Peyer's patch (tissue), 4 donors: ENCODE measurements around the gene LMO7. TPM values are rescaled to one million over a fixed set of nuclear protein-coding genes. Genes with fewer than 3 reads are reported as not detected.

Source experiments
- DNase-seq, 3 donors: peaks; one replicate each; pipeline ENCODE4 v3.0.0-alpha.2; 2017 to 2019
- H3K27ac ChIP-seq, 4 donors: fragments of 200-600 bp; sonication (generic); one replicate each; pipeline ENCODE4 v1.5.1; 2016 to 2019
- H3K27me3 ChIP-seq, 2 donors: fragments of 200-600 bp; sonication (generic); one replicate each; pipeline ENCODE4 v1.5.1; 2019
- H3K36me3 ChIP-seq, 3 donors: fragments of 200-600 bp; sonication (generic); one replicate each; pipeline ENCODE4 v1.5.1; 2016 to 2019
- H3K4me1 ChIP-seq, 4 donors: fragments of 200-600 bp; sonication (generic); one replicate each; pipeline ENCODE4 v1.5.1; 2016 to 2019
- H3K4me3 ChIP-seq, 4 donors: fragments of 200-600 bp; sonication (generic); 1 replicate in 3 of 4; 2 replicates in 1 of 4; pipeline ENCODE4 v1.5.1; 2016 to 2019; ENCODE audit warnings: mild to moderate bottlenecking in 1 of 4
- H3K9me3 ChIP-seq, 4 donors: fragments of 200-600 bp; sonication (generic); one replicate each; pipeline ENCODE4 v1.5.1; 2016 to 2019; ENCODE audit warnings: mild to moderate bottlenecking in 1 of 4
- CTCF ChIP-seq, 6 experiments: fragments of 450-650 bp in 4 of 6; fragments of 200-600 bp in 2 of 6; sonication (generic) in 1 of 6; IDR thresholded peaks; one replicate each; pipeline ENCODE4 v1.5.1; 2017 to 2019; ENCODE audit warnings: antibody characterized with exemption in 6 of 6, mild to moderate bottlenecking in 3 of 6, moderate library complexity in 1 of 6
- POLR2A ChIP-seq, 2 donors: fragments of 450-650 bp; IDR thresholded peaks; one replicate each; pipeline ENCODE4 v1.5.1; 2017; ENCODE audit warnings: antibody characterized with exemption in 2 of 2, mild to moderate bottlenecking in 2 of 2, moderate library complexity in 2 of 2
- total RNA-seq, 4 donors: library from RNA; depleted of rRNA; stranded (reverse); fragments of >200 nt; gene quantifications; one replicate each; pipeline ENCODE4 v1.1.0, GENCODE V29; 2016

The LMO7 gene
- total RNA-seq, 4 donors from 2014 or later: 74.3 to 365 (median 327) TPM

DNA sequence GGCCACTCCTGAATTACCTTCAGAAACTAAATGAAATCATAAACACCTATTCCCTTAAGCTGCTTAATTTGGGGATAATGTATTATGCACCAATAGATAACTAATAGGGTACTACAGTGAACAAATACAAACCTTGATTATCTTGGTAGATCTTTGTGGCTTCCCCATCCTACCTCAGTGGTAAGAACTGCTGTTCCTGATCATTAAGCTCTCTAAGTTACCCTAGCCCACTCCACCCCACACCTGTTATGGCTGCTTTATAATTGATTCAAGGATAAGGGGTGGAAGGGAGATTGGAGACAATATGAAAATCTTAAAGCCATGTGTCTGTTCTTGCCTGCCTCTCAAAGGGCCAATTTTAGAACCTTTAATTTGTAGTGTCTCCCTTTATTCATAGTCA is 121.2 kb downstream of the LMO7 start:
- no peak overlapping the region for H3K4me3 ChIP-seq
- no peaks in the 10 kb centered on the region for H3K36me3 ChIP-seq
- TF ChIP-seq CTCF (IDR thresholded peaks at IDR 0.05): no peak
- no peak for TF ChIP-seq POLR2A (IDR thresholded peaks at IDR 0.05)
- peaks cover 0 to 6% (median 2%) of the 10 kb centered on the region in 4 donors for H3K4me1 ChIP-seq
- DNase-seq: no peak
- no peak overlapping the region for H3K27ac ChIP-seq
- no peaks in the 10 kb centered on the region for H3K9me3 ChIP-seq
- no peaks in the 10 kb centered on the region for H3K27me3 ChIP-seq

DNA sequence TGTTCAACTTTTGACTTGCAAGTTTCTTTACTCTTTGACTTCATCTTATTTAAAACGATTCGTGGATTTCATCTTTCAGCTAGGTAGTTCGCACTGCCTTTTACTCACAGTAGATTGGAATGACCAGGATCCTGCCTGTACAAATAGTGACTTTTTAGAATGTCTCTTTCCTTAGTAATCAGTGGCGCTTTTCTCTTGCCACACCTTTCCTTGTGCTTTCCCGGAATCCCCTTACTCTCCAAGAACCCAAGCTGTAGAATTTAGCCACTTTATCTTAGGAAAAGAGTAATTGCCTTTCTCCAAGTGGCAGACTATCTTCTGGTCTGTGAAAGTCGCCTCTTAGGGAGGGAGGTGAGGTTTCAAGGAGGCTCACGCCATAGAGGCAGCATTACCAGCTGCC is 123.4 kb downstream of the LMO7 start:
- Histone ChIP-seq H3K27me3 (no peaks in the 10 kb centered on the region), H3K4me1 (peaks cover 0 to 6% (median 2%) of the 10 kb centered on the region in 4 donors), H3K27ac (peak overlapping the region in 3 of 4 donors; percentile 68 to 87 (median 84)), H3K9me3 (no peaks in the 10 kb centered on the region), H3K36me3 (no peaks in the 10 kb centered on the region), H3K4me3 (no peak overlapping the region)
- TF ChIP-seq POLR2A (IDR thresholded peaks at IDR 0.05) (no peak), CTCF (IDR thresholded peaks at IDR 0.05) (no peak)
- no peak for DNase-seq

DNA sequence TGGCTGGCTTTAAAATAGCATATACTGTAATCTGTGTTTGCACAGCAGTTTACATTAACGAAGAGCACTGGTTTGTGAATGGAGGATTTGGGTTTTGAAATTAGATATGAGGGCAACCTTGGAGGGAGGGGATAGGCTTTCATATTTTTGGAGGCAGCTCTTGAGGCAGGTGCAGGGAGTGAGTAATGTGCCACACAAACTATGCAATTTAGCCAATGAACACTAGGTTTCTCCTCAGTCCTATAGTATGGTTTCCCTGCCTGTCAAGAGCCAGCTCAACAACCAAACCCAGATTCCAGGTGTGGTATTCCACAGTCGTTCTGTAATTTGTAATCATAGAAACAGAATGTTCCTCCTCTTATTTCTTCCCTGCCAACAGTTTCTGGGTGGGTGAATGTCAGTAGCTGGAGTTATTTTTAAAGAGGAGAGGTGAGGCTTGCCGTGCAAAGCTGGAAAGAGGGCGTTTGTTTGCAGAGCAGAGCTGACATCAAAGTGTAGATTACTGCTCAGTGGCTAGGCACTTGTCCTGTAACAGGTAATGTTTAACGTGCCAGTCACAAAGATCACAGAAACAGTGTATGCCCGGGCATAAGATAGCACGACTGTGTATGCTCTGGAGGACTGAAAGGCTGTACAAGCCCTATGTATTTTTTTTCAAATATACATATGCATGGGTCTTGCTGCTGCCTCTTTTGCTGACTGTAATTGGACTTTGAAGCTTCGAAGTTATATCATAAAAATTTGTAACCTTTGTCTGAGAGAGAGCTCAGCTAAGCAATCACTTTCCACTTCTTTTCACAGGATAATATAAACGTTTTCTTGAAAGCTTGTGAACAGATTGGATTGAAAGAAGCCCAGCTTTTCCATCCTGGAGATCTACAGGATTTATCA is 124.2 kb downstream of the LMO7 start:
- peak in 2 of 3 donors; percentile 63 to 82 for DNase-seq
- Histone ChIP-seq H3K4me1 (peaks cover 0 to 6% (median 2%) of the 10 kb centered on the region in 4 donors), H3K9me3 (no peaks in the 10 kb centered on the region), H3K27me3 (no peaks in the 10 kb centered on the region), H3K36me3 (no peaks in the 10 kb centered on the region), H3K27ac (peak overlapping the region in 3 of 4 donors; percentile 68 to 87 (median 84)), H3K4me3 (peak overlapping the region in 3 of 4 donors; percentile 26 to 59 (median 54))
- peak; percentile 72 to 86 for TF ChIP-seq POLR2A (IDR thresholded peaks at IDR 0.05)
- TF ChIP-seq CTCF (IDR thresholded peaks at IDR 0.05): peak in 4 of 6 experiments; percentile 7 to 54 (median 51)

GRCh38 chr13:75761369-75761768 is 125.2 kb downstream of the LMO7 start:
- Histone ChIP-seq H3K27ac (peak overlapping the region in 3 of 4 donors; percentile 68 to 87 (median 84)), H3K9me3 (no peaks in the 10 kb centered on the region), H3K36me3 (no peaks in the 10 kb centered on the region), H3K4me1 (peaks cover 0 to 6% (median 2%) of the 10 kb centered on the region in 4 donors), H3K27me3 (no peaks in the 10 kb centered on the region), H3K4me3 (peak overlapping the region in 3 of 4 donors; percentile 26 to 59 (median 54))
- TF ChIP-seq CTCF (IDR thresholded peaks at IDR 0.05): no peak
- TF ChIP-seq POLR2A (IDR thresholded peaks at IDR 0.05): no peak
- no peak for DNase-seq

DNA sequence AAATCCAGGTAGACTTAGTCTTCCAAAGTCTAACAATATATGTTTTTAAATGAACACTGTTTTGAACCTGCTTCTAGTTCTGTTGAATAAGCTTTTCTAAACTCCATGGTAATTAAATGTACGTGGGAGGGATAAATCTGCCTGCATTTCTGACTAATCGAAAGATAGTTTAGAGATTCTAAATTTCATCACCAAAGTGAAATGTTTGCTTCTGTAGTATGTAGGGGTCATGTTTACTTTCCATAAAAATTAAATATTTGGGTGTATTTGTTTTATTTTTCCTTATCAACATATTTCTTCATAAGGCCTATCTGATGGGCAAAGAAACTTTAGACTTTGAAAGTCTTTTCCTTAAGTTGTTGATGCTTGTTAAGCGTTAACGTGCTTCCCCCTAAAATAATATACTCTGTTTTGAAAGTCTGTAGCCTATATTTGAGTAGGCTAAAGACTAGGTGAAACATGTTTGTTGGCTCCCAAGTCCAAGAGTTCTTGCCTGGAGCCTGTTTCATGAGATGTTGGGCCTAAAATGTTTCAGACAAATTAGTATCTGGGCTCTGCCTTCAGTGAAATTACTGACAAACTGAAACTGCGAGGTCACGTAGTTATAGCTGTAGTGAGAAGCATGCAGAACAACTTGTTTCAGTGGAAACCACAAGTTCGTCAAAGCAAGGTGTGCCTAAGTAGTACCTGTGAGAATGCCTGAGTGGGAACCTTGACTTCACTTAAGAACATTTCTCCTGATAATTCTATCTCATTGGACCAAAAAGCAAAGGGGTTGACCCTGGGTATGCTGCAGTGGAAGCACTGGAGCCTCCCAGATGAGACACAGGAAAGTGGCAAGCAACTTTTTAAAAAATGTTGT is 126.2 kb downstream of the LMO7 start:
- no peaks in the 10 kb centered on the region for H3K36me3 ChIP-seq
- peak in 2 of 3 donors; percentile 21 to 50 for DNase-seq
- no peaks in the 10 kb centered on the region for H3K27me3 ChIP-seq
- H3K9me3 ChIP-seq: no peaks in the 10 kb centered on the region
- H3K4me1 ChIP-seq: peaks cover 0 to 6% (median 2%) of the 10 kb centered on the region in 4 donors
- peak overlapping the region in 3 of 4 donors; percentile 26 to 59 (median 54) for H3K4me3 ChIP-seq
- H3K27ac ChIP-seq: peak overlapping the region; percentile 39 to 87 (median 76)
- TF ChIP-seq POLR2A (IDR thresholded peaks at IDR 0.05) (peak; percentile 28 to 32), CTCF (IDR thresholded peaks at IDR 0.05) (no peak)
